H1 (cell line): ENCODE data around the gene STRADB. TPM values are rescaled to one million over a fixed set of nuclear protein-coding genes. Genes with fewer than 3 reads are reported as not detected.

Experiments
- CTCF ChIA-PET: fragments of 300-600 bp; sonication (Branson Sonifier 250); formaldehyde crosslinking; loops from one replicate; lab custom pipeline; 2021; ENCODE audit not compliant: partially characterized antibody; lab: Charles Lee
- POLR2A ChIA-PET: fragments of 300-600 bp; sonication (Branson Sonifier 250); formaldehyde crosslinking; loops from one replicate; lab custom pipeline; 2021; ENCODE audit warnings: inconsistent platforms; ENCODE audit not compliant: partially characterized antibody; lab: Charles Lee
- DNase-seq, 2 experiments: peaks; one replicate each; pipeline versions ENCODE4 v3.0.0 to v3.0.0-alpha.2; 2010 to 2022; ENCODE audit warnings: low spot score in 2 of 2, low read depth in 1 of 2, mixed read lengths in 1 of 2
- FAIRE-seq: peaks from 2 replicates; lab custom pipeline; 2011; peaks lifted over from hg19 to GRCh38; lab: Jason Lieb, UNC
- H2AFZ ChIP-seq: 2 replicates; pipeline ENCODE4 v1.8.1; 2012; ENCODE audit warnings: low read length, inconsistent platforms
- H2AK5ac ChIP-seq: 2 replicates; pipeline ENCODE4 v1.6.1; 2013; ENCODE audit warnings: low read depth, low read length
- H2BK120ac ChIP-seq: replicated peaks from 2 replicates; pipeline ENCODE3; 2013; ENCODE audit warnings: low read depth, low read length, inconsistent platforms
- H2BK12ac ChIP-seq: 2 replicates; pipeline ENCODE4 v1.6.1; 2013; ENCODE audit warnings: low read depth, low read length
- H2BK15ac ChIP-seq: 2 replicates; pipeline ENCODE4 v1.6.1; 2013; ENCODE audit warnings: low read length
- H2BK20ac ChIP-seq: 2 replicates; pipeline ENCODE4 v1.6.1; 2013; ENCODE audit warnings: low read length
- H2BK5ac ChIP-seq: 2 replicates; pipeline ENCODE4 v1.6.1; 2013; ENCODE audit warnings: low read depth, low read length
- H3K14ac ChIP-seq: 2 replicates; pipeline ENCODE4 v1.6.1; 2013; ENCODE audit warnings: inconsistent platforms; ENCODE audit not compliant: insufficient read length
- H3K18ac ChIP-seq: 2 replicates; pipeline ENCODE4 v1.6.1; 2013; ENCODE audit warnings: low read length; ENCODE audit errors: extremely low read depth
- H3K23ac ChIP-seq: 2 replicates; pipeline ENCODE4 v1.6.1; 2013; ENCODE audit warnings: inconsistent platforms; ENCODE audit not compliant: insufficient read length
- H3K23me2 ChIP-seq: 2 replicates; pipeline ENCODE4 v1.6.1; 2013; ENCODE audit warnings: low read depth, low read length
- H3K27ac ChIP-seq: 2 replicates; pipeline ENCODE4 v1.6.1; 2011; ENCODE audit warnings: low read depth, low read length, inconsistent platforms
- H3K27me3 ChIP-seq, 4 experiments: replicated peaks in 1 of 4; 1 replicate in 1 of 4; 2 replicates in 3 of 4; pipeline versions ENCODE4 v1.6.1 to v1.8.1; 2011 to 2013; ENCODE audit warnings: low read length in 3 of 4, mild to moderate bottlenecking in 3 of 4, inconsistent platforms in 2 of 4, mixed read lengths in 2 of 4, moderate library complexity in 1 of 4; ENCODE audit not compliant: control insufficient read depth in 3 of 4, insufficient read depth in 3 of 4; ENCODE audit errors: extremely low read depth in 1 of 4
- H3K36me3 ChIP-seq, 4 experiments: 2 replicates each; pipeline versions ENCODE4 v1.6.1 to v1.8.1; 2011 to 2013; ENCODE audit warnings: mild to moderate bottlenecking in 4 of 4, low read length in 3 of 4, moderate library complexity in 2 of 4, control low read depth in 1 of 4, inconsistent platforms in 1 of 4; ENCODE audit not compliant: insufficient read depth in 4 of 4, control insufficient read depth in 2 of 4
- H3K4ac ChIP-seq: replicated peaks from 2 replicates; pipeline ENCODE3; 2013; ENCODE audit warnings: low read length, low read depth, mixed read lengths, inconsistent platforms; ENCODE audit not compliant: insufficient read length
- H3K4me1 ChIP-seq, 4 experiments: replicated peaks in 1 of 4; 1 replicate in 1 of 4; 2 replicates in 3 of 4; pipeline versions ENCODE4 v1.6.1 to v1.8.1; 2011 to 2013; ENCODE audit warnings: low read length in 3 of 4, inconsistent platforms in 2 of 4, mixed read lengths in 1 of 4; ENCODE audit not compliant: insufficient read depth in 4 of 4, control insufficient read depth in 3 of 4
- H3K4me2 ChIP-seq, 2 experiments: 2 replicates each; pipeline versions ENCODE4 v1.6.1 to v1.8.1; 2011 to 2013; ENCODE audit warnings: low read depth in 2 of 2, low read length in 2 of 2, control low read depth in 1 of 2, inconsistent platforms in 1 of 2, mild to moderate bottlenecking in 1 of 2; ENCODE audit not compliant: insufficient read depth in 1 of 2
- H3K4me3 ChIP-seq, 4 experiments: fragments of 200-600, 300-600 bp in 1 of 4; sonication (generic), shearing (Covaris generic), sonication (Bioruptor Twin) in 1 of 4; 2 replicates each; pipeline versions ENCODE4 v1.5.1 to v1.8.1; 2011 to 2016; ENCODE audit warnings: low read length in 4 of 4, low read depth in 3 of 4, control low read depth in 2 of 4, inconsistent platforms in 2 of 4, mild to moderate bottlenecking in 2 of 4, mixed read lengths in 1 of 4, moderate library complexity in 1 of 4; ENCODE audit not compliant: insufficient read depth in 2 of 4; ENCODE audit errors: extremely low read depth in 1 of 4
- H3K56ac ChIP-seq: replicated peaks from 2 replicates; pipeline ENCODE3; 2013; ENCODE audit warnings: low read depth, mild to moderate bottlenecking, mixed read lengths, low read length, inconsistent platforms; ENCODE audit not compliant: insufficient read length
- H3K79me1 ChIP-seq: 2 replicates; pipeline ENCODE4 v1.6.1; 2013; ENCODE audit warnings: low read depth, low read length, control low read depth
- H3K79me2 ChIP-seq, 2 experiments: 2 replicates each; pipeline versions ENCODE4 v1.6.1 to v1.8.1; 2012 to 2013; ENCODE audit warnings: low read length in 2 of 2, mild to moderate bottlenecking in 2 of 2, inconsistent platforms in 1 of 2; ENCODE audit not compliant: insufficient read depth in 2 of 2, control insufficient read depth in 1 of 2
- H3K9ac ChIP-seq, 4 experiments: replicated peaks in 1 of 4; 1 replicate in 1 of 4; 2 replicates in 3 of 4; pipeline versions ENCODE4 v1.6.1 to v1.8.1; 2011 to 2013; ENCODE audit warnings: low read depth in 3 of 4, low read length in 3 of 4, control low read depth in 2 of 4, mild to moderate bottlenecking in 2 of 4, moderate library complexity in 2 of 4, inconsistent platforms in 1 of 4; ENCODE audit errors: extremely low read depth in 1 of 4
- H3K9me3 ChIP-seq, 2 experiments: 2 replicates each; pipeline versions ENCODE4 v1.6.1 to v1.8.1; 2012 to 2013; ENCODE audit warnings: mild to moderate bottlenecking in 2 of 2, moderate library complexity in 2 of 2, control low read depth in 1 of 2, inconsistent platforms in 1 of 2, low read depth in 1 of 2, low read length in 1 of 2, mixed read lengths in 1 of 2; ENCODE audit not compliant: insufficient read depth in 2 of 2
- H4K20me1 ChIP-seq, 2 experiments: replicated peaks in 1 of 2; 2 replicates each; pipeline versions ENCODE3 to v1.8.1; 2011 to 2013; ENCODE audit warnings: inconsistent platforms in 2 of 2, low read length in 2 of 2, mild to moderate bottlenecking in 1 of 2; ENCODE audit not compliant: insufficient read depth in 2 of 2, control insufficient read depth in 1 of 2
- H4K5ac ChIP-seq: 2 replicates; pipeline ENCODE4 v1.6.1; 2013; ENCODE audit warnings: low read length, low read depth, mixed read lengths, inconsistent platforms; ENCODE audit not compliant: insufficient read length
- H4K8ac ChIP-seq: 2 replicates; pipeline ENCODE4 v1.8.0; 2013; ENCODE audit warnings: mild to moderate bottlenecking, moderate library complexity, low read length, inconsistent platforms; ENCODE audit not compliant: insufficient read depth; ENCODE audit errors: extremely low read depth
- H4K91ac ChIP-seq: replicated peaks from 2 replicates; pipeline ENCODE3; 2013; ENCODE audit warnings: low read length, mixed read lengths, inconsistent platforms; ENCODE audit not compliant: insufficient read length
- RAD21 ChIP-seq, 2 experiments: IDR thresholded peaks in 1 of 2; conservative IDR thresholded peaks in 1 of 2; 2 replicates each; pipeline ENCODE4 v1.6.1; 2011; ENCODE audit warnings: low read depth in 2 of 2, low read length in 2 of 2, improper control_type of control experiment in 1 of 2, inconsistent platforms in 1 of 2, mild to moderate bottlenecking in 1 of 2, moderate library complexity in 1 of 2
- TBP ChIP-seq: IDR thresholded peaks from 2 replicates; pipeline ENCODE4 v1.6.1; 2011; ENCODE audit warnings: low read depth, low read length, improper control_type of control experiment
- WGBS, 2 experiments: shearing (Covaris generic) in 1 of 2; methylation state at CpG; one replicate each; pipeline versions ENCODE4 v1.1.6 to v1.1.7; 2013 to 2015; ENCODE audit warnings: low lambda C conversion rate in 2 of 2, mixed read lengths in 2 of 2, inconsistent platforms in 1 of 2, low coverage in 1 of 2, missing lambda C conversion rate in 1 of 2; ENCODE audit not compliant: insufficient replicate concordance in 2 of 2, insufficient coverage in 1 of 2, insufficient read length in 1 of 2; ENCODE audit errors: extremely low coverage in 1 of 2, missing lambda C conversion rate in 1 of 2; 5-methylcytosine and 5-hydroxymethylcytosine counted together
- polyA plus RNA-seq, 7 experiments: library from polyadenylated mRNA; depleted of rRNA in 3 of 7; stranded (reverse) in 5 of 7; unstranded in 2 of 7; fragments of >200 nt in 5 of 7; fragments of 200-250 nt in 2 of 7; gene quantifications; 1 replicate in 5 of 7; 2 replicates in 1 of 7; 4 replicates in 1 of 7; pipeline versions ENCODE4 v1.2.1 to v1.2.3, GENCODE V29; 2011 to 2013; ENCODE audit warnings: missing spikeins in 2 of 7, mixed read lengths in 2 of 7
- total RNA-seq: library from RNA; stranded (reverse); fragmentation: NEBNext Ultra II Directional; extraction: Animal tissue kit (Norgen Biotek cat#: 25700); gene quantifications from 2 replicates; pipeline ENCODE4 v1.2.1, GENCODE V29; 2021

The STRADB gene
- total and polyA plus RNA-seq, 2 of the 8 experiments (the other 6 are each of a cell fraction or from before 2014, with no cell fraction given): 20.9 to 34.9 TPM

DNA sequence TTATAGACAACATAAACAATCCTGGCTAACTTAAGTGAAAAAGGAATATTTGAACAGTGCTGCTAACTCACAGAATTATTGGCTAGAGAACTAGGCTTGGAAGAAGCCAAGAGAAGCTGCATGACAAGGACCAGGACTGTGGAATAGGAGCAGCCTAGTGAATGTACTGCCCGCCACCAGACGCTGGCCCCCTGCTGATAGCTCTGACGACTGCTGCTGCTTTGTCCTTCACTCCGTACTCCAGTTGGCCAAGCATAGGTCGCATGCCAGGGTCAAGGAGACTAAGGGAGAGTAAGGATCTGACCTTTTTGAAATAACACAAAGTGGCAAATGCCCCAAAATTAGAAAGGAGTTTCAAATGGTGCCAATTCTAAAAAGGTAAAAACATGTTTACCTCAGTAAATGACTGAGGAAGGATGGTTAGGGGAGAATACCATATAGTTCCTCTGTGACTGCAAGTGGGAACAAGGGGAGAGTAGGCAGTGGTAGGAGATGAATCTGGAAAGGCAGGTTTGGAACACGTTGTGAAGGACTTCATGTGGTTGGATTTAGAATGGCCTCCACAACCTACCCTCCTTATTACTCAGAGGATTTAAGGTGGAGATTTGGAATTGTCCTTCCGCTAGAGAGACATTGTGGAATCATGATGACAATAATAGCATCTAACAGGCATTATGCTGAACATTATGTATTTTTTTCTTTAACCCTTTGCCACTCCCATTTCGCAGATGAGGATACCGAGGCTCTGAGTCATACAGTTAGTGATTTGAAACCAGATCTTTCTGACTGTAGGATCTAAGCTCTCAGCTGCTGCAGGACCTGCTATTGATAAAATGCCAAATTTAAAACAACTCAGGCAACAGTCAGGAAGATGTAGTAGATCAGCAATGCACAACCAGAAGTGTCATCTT is 19.5 kb downstream of the STRADB start:
- no peak overlapping the region for H2AFZ ChIP-seq
- no peak for TF ChIP-seq TBP
- TF ChIP-seq RAD21 (IDR thresholded peaks at IDR 0.05 in 1 of 2, conservative IDR thresholded peaks at IDR 0.05 in 1 of 2; ENCODE audit: low read depth in 2 of 2, low read length in 2 of 2): 0 out of 4 replicates have a peak, but pooled peaks of 1 of the 2 experiments have one; percentile 1
- TF ChIP-seq, all 59 proteins: peak for 1
- H3K79me1 ChIP-seq: no peaks in the 10 kb centered on the region
- H4K91ac ChIP-seq: no peak overlapping the region
- no peak overlapping the region for H2BK15ac ChIP-seq
- H3K4me3 ChIP-seq: no peak overlapping the region
- peaks cover 0 to 4% (median 4%) of the 10 kb centered on the region in 4 experiments; a peak in 4 of 7 replicates for H3K4me1 ChIP-seq
- H4K5ac ChIP-seq: no peak overlapping the region
- H3K27ac ChIP-seq: no peak overlapping the region
- H3K36me3 ChIP-seq: peaks cover 0 to 10% (median 2%) of the 10 kb centered on the region in 4 experiments; a peak in 3 of 8 replicates
- no peak overlapping the region for H2BK120ac ChIP-seq
- FAIRE-seq (peak; percentile 85), DNase-seq (peak in 1 of 2 experiments; percentile 62)
- no peak overlapping the region for H3K23ac ChIP-seq
- ChIA-PET POLR2A (no interaction called here), CTCF (interaction anchor here (1.1 kb wide), 1 partner anchor 288 kb away, joined by 3 read pairs; the partner anchor contains the start of gene CASP10)
- no peaks in the 10 kb centered on the region for H3K27me3 ChIP-seq
- H3K4me2 ChIP-seq: 0 out of 4 replicates have a peak overlapping the region, but pooled peaks of 1 of the 2 experiments have one; percentile 3
- no peak overlapping the region for H2BK5ac ChIP-seq
- H4K8ac ChIP-seq: no peak overlapping the region
- H4K20me1 ChIP-seq: no peaks in the 10 kb centered on the region
- H3K9me3 ChIP-seq: no peaks in the 10 kb centered on the region
- H3K18ac ChIP-seq: no peak overlapping the region
- no peaks in the 10 kb centered on the region for H3K23me2 ChIP-seq
- no peak overlapping the region for H2BK20ac ChIP-seq
- no peaks in the 10 kb centered on the region for H3K79me2 ChIP-seq
- H3K4ac ChIP-seq: no peak overlapping the region
- H3K56ac ChIP-seq: no peak overlapping the region
- WGBS, 2 experiments: 72% methylated on average over 9 of the region's 9 CpGs; no CpG with 5 or more reads in 1 of the 2 experiments
- H2AK5ac ChIP-seq: no peak overlapping the region
- no peak overlapping the region for H3K14ac ChIP-seq
- no peak overlapping the region for H2BK12ac ChIP-seq
- H3K9ac ChIP-seq: no peak overlapping the region
